Ovary (tissue), 3 donors: Measurements from ENCODE around the gene SLC45A3.

ENCODE experiments used
- EP300 ChIP-seq: sonication (generic); formaldehyde crosslinking; IDR thresholded peaks from one replicate; pipeline ENCODE4 v1.6.1; 2017; ENCODE audit warnings: antibody characterized with exemption
- TF ChIP-seq, protein P1 (sequence below), 3 donors: fragments of 450-650 bp in 2 of 3; fragments of 200-600 bp in 1 of 3; IDR thresholded peaks; one replicate each; pipeline versions ENCODE4 v1.5.1 to v1.8.0; 2016 to 2022; ENCODE audit warnings: antibody characterized with exemption in 3 of 3, mild to moderate bottlenecking in 1 of 3
- donor health status: DM: no; HTN: no; CAD: no.

DNA sequence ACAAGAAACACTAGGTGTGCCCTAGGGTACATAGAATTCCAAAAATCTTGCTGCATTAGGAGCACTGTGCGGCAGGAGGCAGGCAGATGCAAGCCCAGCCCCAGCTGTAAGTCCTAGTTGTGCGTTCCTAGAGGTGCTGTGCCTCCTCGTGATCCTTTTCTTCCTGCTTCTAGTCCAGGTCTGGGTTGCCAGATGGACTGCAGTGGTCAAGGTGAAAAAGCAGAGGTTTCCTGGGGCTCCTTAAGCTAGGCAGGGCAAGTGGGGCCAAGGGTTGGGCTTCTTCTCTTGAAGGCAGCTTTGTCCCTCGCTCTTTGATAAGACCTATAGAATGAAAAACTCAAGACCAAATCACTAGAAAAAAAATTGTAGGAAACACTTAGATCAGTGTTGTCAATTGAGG, 21.6 kb upstream of the SLC45A3 start:
- TF ChIP-seq, protein P1, sequence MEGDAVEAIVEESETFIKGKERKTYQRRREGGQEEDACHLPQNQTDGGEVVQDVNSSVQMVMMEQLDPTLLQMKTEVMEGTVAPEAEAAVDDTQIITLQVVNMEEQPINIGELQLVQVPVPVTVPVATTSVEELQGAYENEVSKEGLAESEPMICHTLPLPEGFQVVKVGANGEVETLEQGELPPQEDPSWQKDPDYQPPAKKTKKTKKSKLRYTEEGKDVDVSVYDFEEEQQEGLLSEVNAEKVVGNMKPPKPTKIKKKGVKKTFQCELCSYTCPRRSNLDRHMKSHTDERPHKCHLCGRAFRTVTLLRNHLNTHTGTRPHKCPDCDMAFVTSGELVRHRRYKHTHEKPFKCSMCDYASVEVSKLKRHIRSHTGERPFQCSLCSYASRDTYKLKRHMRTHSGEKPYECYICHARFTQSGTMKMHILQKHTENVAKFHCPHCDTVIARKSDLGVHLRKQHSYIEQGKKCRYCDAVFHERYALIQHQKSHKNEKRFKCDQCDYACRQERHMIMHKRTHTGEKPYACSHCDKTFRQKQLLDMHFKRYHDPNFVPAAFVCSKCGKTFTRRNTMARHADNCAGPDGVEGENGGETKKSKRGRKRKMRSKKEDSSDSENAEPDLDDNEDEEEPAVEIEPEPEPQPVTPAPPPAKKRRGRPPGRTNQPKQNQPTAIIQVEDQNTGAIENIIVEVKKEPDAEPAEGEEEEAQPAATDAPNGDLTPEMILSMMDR (IDR thresholded peaks at IDR 0.05): no peak
- TF ChIP-seq EP300: no peak
